ENCODE results near the gene BCAS3.
"Not testable (repeated sequence)": the region's sequence is repeated elsewhere in the genome, so short reads cannot be mapped to it uniquely, and the experiment has no call there.

DNA sequence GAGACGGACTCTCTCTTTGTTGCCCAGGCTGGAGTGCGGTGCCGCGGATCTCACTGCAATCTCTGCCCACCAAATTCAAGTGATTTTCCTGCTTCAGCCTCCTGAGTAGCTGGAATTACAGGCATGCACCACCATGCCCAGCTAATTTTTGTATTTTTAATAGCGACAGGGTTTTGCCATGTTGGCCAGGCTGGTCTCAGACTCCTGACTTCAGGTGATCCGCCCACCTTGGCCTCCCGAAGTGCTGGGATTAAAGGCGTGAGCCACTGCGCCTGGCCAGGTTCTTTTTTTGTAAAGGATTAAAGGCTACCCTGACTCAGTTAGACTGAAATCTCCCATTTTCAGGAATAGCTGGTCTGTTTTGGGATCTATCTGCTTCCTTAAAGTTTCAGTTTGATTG lies 681.9 kb downstream of the BCAS3 start:
- not testable (repeated sequence) for TF ChIP-seq CTCF, POLR2A (IDR thresholded peaks at IDR 0.05)

All from ovary (tissue), 3 donors.